ENCODE data around the gene ESD. TPM values are rescaled to one million over a fixed set of nuclear protein-coding genes. Genes with fewer than 3 reads are reported as not detected.

ESD gene
- total RNA-seq, 1 donor from 2014 or later: 118 TPM

- Mint-ChIP-seq H3K9me3 (peaks cover 7% of the 10 kb centered on the region), H3K4me3 (no peak overlapping the region), H3K4me1 (peaks cover 18% of the 10 kb centered on the region), H3K36me3 (ENCODE audit: low read depth) (peaks cover 3% of the 10 kb centered on the region), H3K27me3 (ENCODE audit: low read depth) (peaks cover 33% of the 10 kb centered on the region), H3K27ac (ENCODE audit: unreplicated experiment) (no peak overlapping the region)
- DNase-seq (ENCODE audit: low read depth, low spot score): no peak
- TF ChIP-seq CTCF (conservative IDR thresholded peaks at IDR 0.05): no peak
Measured at GRCh38 chr13:46834657-46835056, 37.7 kb upstream of the ESD start.

- peaks cover 10% of the 10 kb centered on the region for H3K4me1 Mint-ChIP-seq
- H3K27me3 Mint-ChIP-seq (ENCODE audit: low read depth): peaks cover 30% of the 10 kb centered on the region
- H3K4me3 Mint-ChIP-seq: no peak overlapping the region
- peak; percentile 60 for DNase-seq (ENCODE audit: low read depth, low spot score)
- TF ChIP-seq CTCF (conservative IDR thresholded peaks at IDR 0.05): peak; percentile 97
- peaks cover 3% of the 10 kb centered on the region for H3K36me3 Mint-ChIP-seq (ENCODE audit: low read depth)
- peaks cover 5% of the 10 kb centered on the region for H3K9me3 Mint-ChIP-seq
- H3K27ac Mint-ChIP-seq (ENCODE audit: unreplicated experiment): no peak overlapping the region
Measured at GRCh38 chr13:46831588-46832194, 34.7 kb upstream of the ESD start.

GRCh38 chr13:46830405-46831005 lies 33.5 kb upstream of the ESD start:
- Mint-ChIP-seq H3K4me1 (peaks cover 10% of the 10 kb centered on the region), H3K27me3 (ENCODE audit: low read depth) (peaks cover 30% of the 10 kb centered on the region), H3K4me3 (no peak overlapping the region), H3K9me3 (peaks cover 5% of the 10 kb centered on the region), H3K36me3 (ENCODE audit: low read depth) (peaks cover 3% of the 10 kb centered on the region), H3K27ac (ENCODE audit: unreplicated experiment) (no peak overlapping the region)
- no peak for DNase-seq (ENCODE audit: low read depth, low spot score)
- no peak for TF ChIP-seq CTCF (conservative IDR thresholded peaks at IDR 0.05)

- Mint-ChIP-seq H3K36me3 (ENCODE audit: low read depth) (no peaks in the 10 kb centered on the region), H3K27ac (ENCODE audit: unreplicated experiment) (no peak overlapping the region), H3K27me3 (ENCODE audit: low read depth) (no peaks in the 10 kb centered on the region), H3K4me3 (no peak overlapping the region), H3K4me1 (peaks cover 2% of the 10 kb centered on the region), H3K9me3 (peaks cover 3% of the 10 kb centered on the region)
- TF ChIP-seq CTCF (conservative IDR thresholded peaks at IDR 0.05): no peak
- no peak for DNase-seq (ENCODE audit: low read depth, low spot score)
Measured at GRCh38 chr13:46822551-46822950, 25.6 kb upstream of the ESD start.

- no peak overlapping the region for H3K27ac Mint-ChIP-seq (ENCODE audit: unreplicated experiment)
- no peak for TF ChIP-seq CTCF (conservative IDR thresholded peaks at IDR 0.05)
- H3K4me1 Mint-ChIP-seq: peaks cover 11% of the 10 kb centered on the region
- no peak for DNase-seq (ENCODE audit: low read depth, low spot score)
- peaks cover 3% of the 10 kb centered on the region for H3K9me3 Mint-ChIP-seq
- no peak overlapping the region for H3K4me3 Mint-ChIP-seq
- no peaks in the 10 kb centered on the region for H3K27me3 Mint-ChIP-seq (ENCODE audit: low read depth)
- H3K36me3 Mint-ChIP-seq (ENCODE audit: low read depth): no peaks in the 10 kb centered on the region
Measured at GRCh38 chr13:46817838-46818476, 21.0 kb upstream of the ESD start.
